ENCODE results near the gene C11orf71. TPM values are rescaled to one million over a fixed set of nuclear protein-coding genes. Genes with fewer than 3 reads are reported as not detected.

C11orf71 gene
- total RNA-seq, 1 experiment from 2014 or later, result 4.3 TPM

- no peak for ATAC-seq
These were observed 7.3 kb downstream of the C11orf71 start for GRCh38 chr11:114392735-114393667.

More at GRCh38 chr11:114392735-114393667, 7.3 kb downstream of the C11orf71 start:
- Histone ChIP-seq H3K4me1 (ENCODE audit: control insufficient read depth in 1 of 2, insufficient read depth in 2 of 2, low read length in 2 of 2) (no peaks in the 10 kb centered on the region), H4K20me1 (ENCODE audit: insufficient read depth) (no peaks in the 10 kb centered on the region), H3K27ac (ENCODE audit: low read depth, low read length) (no peak overlapping the region), H3K27me3 (ENCODE audit: insufficient read depth, low read length) (0 out of 2 replicates have a peak, but pooled peaks cover 6% of the 10 kb centered on the region), H3K9ac (ENCODE audit: low read length) (no peak overlapping the region), H2AFZ (ENCODE audit: low read depth, low read length, poor library complexity, severe bottlenecking) (no peak overlapping the region), H3K36me3 (ENCODE audit: control insufficient read depth in 1 of 2, insufficient read depth in 2 of 2, low read length in 2 of 2) (no peaks in the 10 kb centered on the region), H3K9me3 (ENCODE audit: control insufficient read depth in 1 of 2, insufficient read depth in 1 of 2, low read depth in 1 of 2, low read length in 2 of 2) (no peaks in the 10 kb centered on the region), H3K4me2 (ENCODE audit: low read length) (no peak overlapping the region), H3K9me2 (ENCODE audit: insufficient read depth) (no peaks in the 10 kb centered on the region), H3K79me2 (ENCODE audit: insufficient read depth, low read length) (no peaks in the 10 kb centered on the region), H3K4me3 (replicated peaks in 1 of 2; ENCODE audit: low read depth in 1 of 2, low read length in 2 of 2) (no peak overlapping the region)
- CTCF ChIA-PET, result no interaction called here
- DNase-seq (ENCODE audit: low read depth, low spot score), result no peak
- no TSS peak for BruUV-seq (replicated peaks)
- intact Hi-C loops (cut with micrococcal nuclease), result no loop called here
- TF ChIP-seq EZH2phosphoT487 (IDR thresholded peaks at IDR 0.05; ENCODE audit: borderline replicate concordance), result no peak
- no peak for TF ChIP-seq ELF1 (IDR thresholded peaks at IDR 0.05; ENCODE audit: borderline replicate concordance, low read depth)
- TF ChIP-seq MAX (IDR thresholded peaks at IDR 0.05), result no peak
- no peak for TF ChIP-seq SIN3A (IDR thresholded peaks at IDR 0.05; ENCODE audit: low read depth)
- no peak for TF ChIP-seq ZFX (IDR thresholded peaks at IDR 0.05)
- no peak for TF ChIP-seq ZNF274 (IDR thresholded peaks at IDR 0.05; ENCODE audit: low read depth, low read length)
- TF ChIP-seq EZH2 (IDR thresholded peaks at IDR 0.05), result no peak
- TF ChIP-seq CBX3 (IDR thresholded peaks at IDR 0.05; ENCODE audit: low read depth), result no peak
- TF ChIP-seq ZBTB33 (IDR thresholded peaks at IDR 0.05; ENCODE audit: extremely low read depth, insufficient replicate concordance, low read length), result no peak
- no peak for TF ChIP-seq YY1 (IDR thresholded peaks at IDR 0.05; ENCODE audit: extremely low read depth, insufficient replicate concordance, low read depth, low read length)
- TF ChIP-seq CTCF (IDR thresholded peaks at IDR 0.05 in 2 of 3, conservative IDR thresholded peaks at IDR 0.05 in 1 of 3; ENCODE audit: borderline replicate concordance in 1 of 3, insufficient read depth in 1 of 3, low read depth in 2 of 3, low read length in 2 of 3), result no peak
- no peak for TF ChIP-seq SP1 (IDR thresholded peaks at IDR 0.05; ENCODE audit: low read depth)
- TF ChIP-seq TCF7L2 (IDR thresholded peaks at IDR 0.05; ENCODE audit: borderline replicate concordance, extremely low read depth, insufficient read depth, insufficient read length), result no peak
- TF ChIP-seq JUND (IDR thresholded peaks at IDR 0.05), result no peak
- RAD21 ChIA-PET (ENCODE audit: low non-redundant PET in 1 of 2, low total read pairs in 2 of 2, uncharacterized antibody in 2 of 2, unreplicated experiment in 2 of 2), result no interaction called here
- POLR2A ChIA-PET, result no interaction called here

Measured in HCT116 (cell line).